GM10248 (cell line): ENCODE data around the gene GSTP1.
"Not testable (repeated sequence)": the region's sequence is repeated elsewhere in the genome, so short reads cannot be mapped to it uniquely, and the experiment has no call there.

Source experiments
- CTCF ChIA-PET: fragments of 300-600 bp; sonication (Branson Sonifier 250); formaldehyde crosslinking; extraction: SDS; loops from one replicate; lab custom pipeline; 2021; ENCODE audit warnings: antibody characterized with exemption; lab: Yijun Ruan, JAX
- POLR2A ChIA-PET: fragments of 350-650 bp; sonication (Branson Sonifier 250); formaldehyde crosslinking; extraction: SDS; loops from one replicate; lab custom pipeline; 2020; ENCODE audit warnings: antibody characterized with exemption; lab: Yijun Ruan, JAX
- DNase-seq: peaks from one replicate; pipeline ENCODE4 v3.0.0; 2012; ENCODE audit errors: extremely low spot score
- TF ChIP-seq, protein P1 (sequence below): IDR thresholded peaks from 2 replicates; pipeline ENCODE4 v1.5.1; 2012; ENCODE audit warnings: mild to moderate bottlenecking, low read depth; ENCODE audit errors: extremely low read depth, missing control alignments, control extremely low read depth

GSTP1 gene

DNA sequence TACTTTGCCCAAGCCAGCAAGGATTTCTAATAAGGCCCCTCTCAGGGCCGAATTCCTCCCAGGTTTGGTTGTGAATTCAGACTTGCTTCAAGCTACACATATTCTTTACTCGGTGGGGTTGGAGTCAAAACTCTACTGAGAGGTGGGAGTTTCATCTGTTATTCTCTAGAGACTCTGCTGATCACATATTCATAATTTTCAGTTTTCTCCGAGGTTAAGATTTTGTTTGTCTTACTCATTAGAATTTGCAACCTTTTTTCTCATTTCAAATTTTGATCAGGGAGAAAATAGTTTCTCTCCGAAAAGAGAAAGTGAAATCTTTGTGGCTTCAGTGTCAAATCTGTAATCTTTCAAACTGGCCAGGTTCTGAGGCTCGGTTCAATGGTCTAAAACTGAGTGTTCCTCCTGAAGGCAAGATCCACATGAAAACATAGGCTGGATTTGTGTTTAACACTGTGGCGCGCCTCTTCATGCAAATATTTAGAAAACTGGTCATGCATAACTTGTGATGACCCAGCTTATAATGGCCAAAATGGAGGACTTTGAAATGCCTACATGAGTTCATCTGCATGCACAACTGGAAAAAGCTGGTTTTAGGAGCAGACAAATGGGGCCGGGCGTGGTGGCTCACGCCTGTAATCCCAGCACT, 21.5 kb upstream of the GSTP1 start:
- POLR2A ChIA-PET: no interaction called here
- TF ChIP-seq, protein P1, sequence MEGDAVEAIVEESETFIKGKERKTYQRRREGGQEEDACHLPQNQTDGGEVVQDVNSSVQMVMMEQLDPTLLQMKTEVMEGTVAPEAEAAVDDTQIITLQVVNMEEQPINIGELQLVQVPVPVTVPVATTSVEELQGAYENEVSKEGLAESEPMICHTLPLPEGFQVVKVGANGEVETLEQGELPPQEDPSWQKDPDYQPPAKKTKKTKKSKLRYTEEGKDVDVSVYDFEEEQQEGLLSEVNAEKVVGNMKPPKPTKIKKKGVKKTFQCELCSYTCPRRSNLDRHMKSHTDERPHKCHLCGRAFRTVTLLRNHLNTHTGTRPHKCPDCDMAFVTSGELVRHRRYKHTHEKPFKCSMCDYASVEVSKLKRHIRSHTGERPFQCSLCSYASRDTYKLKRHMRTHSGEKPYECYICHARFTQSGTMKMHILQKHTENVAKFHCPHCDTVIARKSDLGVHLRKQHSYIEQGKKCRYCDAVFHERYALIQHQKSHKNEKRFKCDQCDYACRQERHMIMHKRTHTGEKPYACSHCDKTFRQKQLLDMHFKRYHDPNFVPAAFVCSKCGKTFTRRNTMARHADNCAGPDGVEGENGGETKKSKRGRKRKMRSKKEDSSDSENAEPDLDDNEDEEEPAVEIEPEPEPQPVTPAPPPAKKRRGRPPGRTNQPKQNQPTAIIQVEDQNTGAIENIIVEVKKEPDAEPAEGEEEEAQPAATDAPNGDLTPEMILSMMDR: no peak
- DNase-seq: peak; percentile 77
- CTCF ChIA-PET: interaction anchor here (1.0 to 2.1 kb wide), 5 partner anchors 10 to 67 kb away, joined by 3 to 8 read pairs (median 4); partner anchors contain the start of genes GSTP1 and NUDT8

DNA sequence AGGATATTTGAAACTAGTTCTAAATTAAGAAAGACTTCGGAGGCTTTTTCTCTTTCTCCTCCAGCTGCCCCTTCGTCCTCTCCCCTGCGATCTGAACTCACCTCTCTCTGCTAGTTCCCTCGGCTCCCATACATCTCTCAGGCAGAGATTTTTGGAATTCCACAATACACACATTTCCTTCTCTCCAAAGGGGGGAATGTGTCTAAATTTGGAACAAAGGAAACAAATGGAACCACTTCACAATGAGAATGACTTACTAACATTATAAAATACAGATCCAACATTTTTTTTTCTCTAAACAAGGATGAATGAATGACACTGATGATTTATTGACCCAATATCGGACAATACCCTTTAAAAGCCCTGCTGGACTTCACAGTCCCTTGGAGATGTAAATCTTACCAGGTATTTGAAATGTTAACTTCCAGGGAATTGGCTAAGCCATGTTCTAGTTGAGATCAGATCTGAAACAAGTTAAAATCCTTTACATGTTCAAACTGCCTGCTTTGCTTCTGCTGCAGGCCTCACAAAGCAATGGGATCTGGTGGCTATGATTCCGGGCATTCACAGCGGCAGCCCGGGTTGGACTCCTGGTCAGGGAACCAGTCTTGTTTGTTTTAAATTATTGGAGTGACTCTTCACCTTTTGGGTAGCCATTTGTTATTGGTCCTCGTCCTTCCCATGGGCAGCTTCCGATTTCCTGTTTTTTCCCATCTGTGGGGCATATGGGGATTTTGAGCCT, 20.5 kb upstream of the GSTP1 start:
- DNase-seq: no peak
- ChIA-PET POLR2A (no interaction called here), CTCF (interaction anchor here (1.2 to 2.1 kb wide), 5 partner anchors 9 to 66 kb away, joined by 3 to 8 read pairs (median 4); partner anchors contain the start of genes GSTP1 and NUDT8)
- TF ChIP-seq, protein P1: no peak

DNA sequence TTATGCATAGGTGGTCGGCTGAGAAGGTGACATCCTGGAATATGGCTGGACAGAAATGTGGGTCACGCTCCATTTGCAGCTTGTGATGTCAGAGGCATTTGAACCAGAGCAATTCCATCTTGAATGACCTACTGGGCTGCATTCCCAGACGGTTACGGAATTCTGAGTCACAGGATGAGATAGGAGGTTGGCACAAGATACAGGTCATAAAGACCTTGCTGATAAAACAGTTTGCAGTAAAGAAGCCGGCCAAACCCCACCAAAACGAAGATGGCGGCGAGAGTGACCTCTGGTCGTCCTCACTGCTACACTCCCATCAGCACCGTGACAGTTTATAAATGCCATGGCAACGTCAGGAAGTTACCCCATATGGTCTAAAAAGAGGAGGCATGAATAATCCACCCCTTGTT, 19.9 kb upstream of the GSTP1 start:
- CTCF ChIA-PET: interaction anchor here (1.2 to 2.5 kb wide), 2 partner anchors 11 to 14 kb away, joined by 3 to 9 read pairs; no protein-coding TSS in a partner anchor
- POLR2A ChIA-PET, DNase-seq: not testable (repeated sequence)

DNA sequence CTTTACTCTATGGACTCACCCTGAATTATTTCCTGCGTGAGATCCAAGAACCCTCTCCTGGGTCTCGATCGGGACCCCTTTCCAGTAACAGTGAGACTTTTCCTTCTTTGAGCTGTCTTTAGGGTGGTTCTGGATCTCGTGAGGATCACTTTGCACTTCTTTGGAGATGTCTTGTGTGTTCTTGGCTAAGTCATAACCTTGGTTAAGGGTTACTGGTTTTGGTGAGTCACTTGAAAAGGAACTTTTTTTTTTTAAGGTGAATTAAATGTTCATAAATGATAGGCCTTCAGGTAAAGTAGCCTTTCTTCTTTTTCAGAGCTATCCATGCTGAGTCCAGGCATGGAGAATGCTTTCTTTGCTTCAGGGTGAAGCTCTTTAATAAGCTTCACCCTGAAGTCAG, 19.4 kb upstream of the GSTP1 start:
- DNase-seq: no peak
- ChIA-PET CTCF (interaction anchor here (1.2 to 2.5 kb wide), 2 partner anchors 10 to 13 kb away, joined by 3 to 9 read pairs; no protein-coding TSS in a partner anchor), POLR2A (no interaction called here)
- TF ChIP-seq, protein P1: no peak

DNA sequence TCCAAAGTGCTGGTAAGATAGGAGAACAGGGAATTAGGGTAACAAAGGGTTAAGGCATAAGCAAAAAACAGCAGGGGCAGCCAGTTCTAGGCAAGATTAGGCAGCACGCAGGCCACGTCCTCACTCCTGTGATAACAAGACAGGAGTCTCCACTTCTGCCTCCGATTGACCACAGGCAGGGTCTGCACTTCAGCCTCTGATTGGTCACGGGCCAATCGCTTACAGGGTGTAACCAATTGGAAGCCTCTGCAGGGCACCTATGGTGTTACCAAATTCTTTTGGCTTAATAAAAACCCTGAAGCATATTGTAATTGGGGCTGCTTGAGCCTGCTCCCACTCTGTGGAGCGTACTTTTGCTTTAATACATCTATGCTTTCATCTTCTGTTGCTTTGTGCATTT, 12.2 kb upstream of the GSTP1 start:
- POLR2A ChIA-PET: no interaction called here
- DNase-seq: no peak
- TF ChIP-seq, protein P1: no peak
- CTCF ChIA-PET: interaction anchor here (0.9 to 5.7 kb wide), 9 partner anchors 11 to 95 kb away, joined by 3 to 23 read pairs (median 4); partner anchors contain the start of genes GSTP1 and NUDT8

DNA sequence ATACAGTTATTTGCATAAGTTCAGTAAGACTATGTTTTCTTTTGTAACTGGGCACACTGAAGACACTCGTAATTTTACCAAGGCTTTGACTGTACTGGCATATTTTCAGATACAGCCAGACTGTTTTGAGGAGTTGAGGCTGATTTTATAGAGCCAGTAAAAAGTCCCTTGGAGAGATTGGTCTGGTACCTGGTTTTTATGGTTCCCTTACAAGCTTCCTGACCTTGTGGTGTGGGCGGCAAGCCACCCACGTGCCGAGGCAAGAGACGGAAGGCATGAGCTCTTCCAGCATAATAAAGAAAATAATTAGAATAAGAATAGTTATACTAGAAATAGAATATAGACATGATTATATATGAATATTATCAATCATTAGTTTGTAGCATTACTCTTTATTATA, 11.3 kb upstream of the GSTP1 start:
- no peak for DNase-seq
- CTCF ChIA-PET: interaction anchor here (0.6 to 5.7 kb wide), 14 partner anchors 10 to 1092 kb away, joined by 3 to 23 read pairs (median 4); partner anchors contain the start of genes DPP3, GSTP1 and NUDT8
- POLR2A ChIA-PET: no interaction called here
- TF ChIP-seq, protein P1: no peak
